PC-3 (cell line): ENCODE data around the gene PRRX1.

Source experiments
- CTCF ChIP-seq: fragments of 300-600 bp; sonication (generic); conservative IDR thresholded peaks from 2 replicates; pipeline ENCODE4 v1.5.1; 2017; ENCODE audit warnings: antibody characterized with exemption, low read depth, mild to moderate bottlenecking, low read length
- EZH2phosphoT487 ChIP-seq: fragments of 300-600 bp; sonication (generic); IDR thresholded peaks from 2 replicates; pipeline ENCODE4 v1.6.1; 2018; ENCODE audit warnings: mild to moderate bottlenecking, antibody characterized with exemption, low read length, borderline replicate concordance

- TF ChIP-seq CTCF, result no peak
- TF ChIP-seq EZH2phosphoT487, result no peak
Observed at GRCh38 chr1:170674239-170674638, 10.3 kb downstream of the PRRX1 start.
